ENCODE results near the gene MRPL44. TPM values are rescaled to one million over a fixed set of nuclear protein-coding genes. Genes with fewer than 3 reads are reported as not detected.

Gene MRPL44
- total and polyA plus RNA-seq, 2 donors (not counting 1 experiment from before 2014, with no cell fraction given), result 8.9 to 26.7 TPM

GRCh38 chr2:223994562-223995162, 37.4 kb downstream of the MRPL44 start:
- H3K27me3 ChIP-seq (replicated peaks in 1 of 4; ENCODE audit: control extremely low read depth in 1 of 4, control insufficient read depth in 3 of 4, insufficient read depth in 4 of 4, low read length in 3 of 4), result no peaks in the 10 kb centered on the region
- DNase-seq (no peak), ATAC-seq (ENCODE audit: low read depth) (no peak)
- H4K20me1 ChIP-seq (ENCODE audit: control insufficient read depth, insufficient read depth, low read length, poor library complexity, severe bottlenecking), result no peaks in the 10 kb centered on the region
- Mint-ChIP-seq H3K9me3 (ENCODE audit: insufficient read depth) (no peaks in the 10 kb centered on the region), H3K4me3 (no peak overlapping the region), H3K4me1 (no peaks in the 10 kb centered on the region), H3K27ac (no peak overlapping the region), H3K27me3 (no peaks in the 10 kb centered on the region)
- no peaks in the 10 kb centered on the region for H3K79me2 ChIP-seq (ENCODE audit: control insufficient read depth, insufficient read depth, low read length)
- no peak overlapping the region for H3K4me3 ChIP-seq (ENCODE audit: control extremely low read depth in 1 of 5, extremely low read depth in 1 of 5, insufficient read depth in 1 of 5, low read depth in 2 of 5, low read length in 4 of 5)
- H3K9ac ChIP-seq (ENCODE audit: low read length), result no peak overlapping the region
- no peaks in the 10 kb centered on the region for H3K4me1 ChIP-seq (ENCODE audit: control insufficient read depth in 2 of 2, insufficient read depth in 2 of 2, low read length in 2 of 2)
- no peaks in the 10 kb centered on the region for H3K9me3 ChIP-seq (ENCODE audit: control extremely low read depth in 1 of 3, control insufficient read depth in 2 of 3, insufficient read depth in 1 of 3, low read length in 2 of 3)
- intact Hi-C loops (cut with micrococcal nuclease), result no loop called here
- H3K27ac ChIP-seq (ENCODE audit: low read length in 2 of 2), result no peak overlapping the region
- no peak overlapping the region for H3K4me2 ChIP-seq (replicated peaks; ENCODE audit: low read depth, low read length, poor library complexity, severe bottlenecking)
- no peak overlapping the region for H2AFZ ChIP-seq (ENCODE audit: insufficient read depth, low read depth, low read length, poor library complexity, severe bottlenecking)
- no peak for TF ChIP-seq EZH2 (IDR thresholded peaks at IDR 0.05; ENCODE audit: borderline replicate concordance, insufficient read depth, low read depth, low read length, poor library complexity, severe bottlenecking)
- no peak for TF ChIP-seq CTCF (IDR thresholded peaks at IDR 0.05)
- no peaks in the 10 kb centered on the region for H3K36me3 ChIP-seq (replicated peaks in 1 of 2; ENCODE audit: control extremely low read depth in 1 of 2, control insufficient read depth in 1 of 2, extremely low read depth in 1 of 2, insufficient read depth in 2 of 2, low read length in 1 of 2)
- ChIA-PET POLR2A (no interaction called here), CTCF (interaction anchor here (0.7 to 7.6 kb wide), 19 partner anchors 10 to 1665 kb away, joined by 3 to 307 read pairs (median 5); partner anchors contain the start of gene SERPINE2)
- 89% methylated on average over 3 of the region's 4 CpGs for WGBS (ENCODE audit: insufficient coverage)

GRCh38 chr2:223995569-223995968, 38.3 kb downstream of the MRPL44 start:
- Mint-ChIP-seq H3K27ac (no peak overlapping the region), H3K4me3 (no peak overlapping the region), H3K4me1 (no peaks in the 10 kb centered on the region), H3K9me3 (ENCODE audit: insufficient read depth) (no peaks in the 10 kb centered on the region), H3K27me3 (no peaks in the 10 kb centered on the region)
- no peaks in the 10 kb centered on the region for H3K4me1 ChIP-seq (ENCODE audit: control insufficient read depth in 2 of 2, insufficient read depth in 2 of 2, low read length in 2 of 2)
- no peaks in the 10 kb centered on the region for H3K79me2 ChIP-seq (ENCODE audit: control insufficient read depth, insufficient read depth, low read length)
- intact Hi-C loops (cut with micrococcal nuclease), result no loop called here
- WGBS (ENCODE audit: insufficient coverage), result 88% methylated on average over 2 of the region's 5 CpGs
- H3K9me3 ChIP-seq (ENCODE audit: control extremely low read depth in 1 of 3, control insufficient read depth in 2 of 3, insufficient read depth in 1 of 3, low read length in 2 of 3), result no peaks in the 10 kb centered on the region
- H2AFZ ChIP-seq (ENCODE audit: insufficient read depth, low read depth, low read length, poor library complexity, severe bottlenecking), result no peak overlapping the region
- no peak overlapping the region for H3K4me2 ChIP-seq (replicated peaks; ENCODE audit: low read depth, low read length, poor library complexity, severe bottlenecking)
- no peaks in the 10 kb centered on the region for H3K27me3 ChIP-seq (replicated peaks in 1 of 4; ENCODE audit: control extremely low read depth in 1 of 4, control insufficient read depth in 3 of 4, insufficient read depth in 4 of 4, low read length in 3 of 4)
- ChIA-PET CTCF (interaction anchor here (1.0 to 7.6 kb wide), 7 partner anchors 9 to 290 kb away, joined by 3 to 307 read pairs (median 28); no protein-coding TSS in a partner anchor), POLR2A (no interaction called here)
- DNase-seq (no peak), ATAC-seq (ENCODE audit: low read depth) (no peak)
- no peak overlapping the region for H3K9ac ChIP-seq (ENCODE audit: low read length)
- no peaks in the 10 kb centered on the region for H4K20me1 ChIP-seq (ENCODE audit: control insufficient read depth, insufficient read depth, low read length, poor library complexity, severe bottlenecking)
- H3K27ac ChIP-seq (ENCODE audit: low read length in 2 of 2), result no peak overlapping the region
- H3K36me3 ChIP-seq (replicated peaks in 1 of 2; ENCODE audit: control extremely low read depth in 1 of 2, control insufficient read depth in 1 of 2, extremely low read depth in 1 of 2, insufficient read depth in 2 of 2, low read length in 1 of 2), result no peaks in the 10 kb centered on the region
- TF ChIP-seq EZH2 (IDR thresholded peaks at IDR 0.05; ENCODE audit: borderline replicate concordance, insufficient read depth, low read depth, low read length, poor library complexity, severe bottlenecking), result no peak
- TF ChIP-seq CTCF (IDR thresholded peaks at IDR 0.05), result no peak
- no peak overlapping the region for H3K4me3 ChIP-seq (ENCODE audit: control extremely low read depth in 1 of 5, extremely low read depth in 1 of 5, insufficient read depth in 1 of 5, low read depth in 2 of 5, low read length in 4 of 5)
